DMS 273 (cell line): ENCODE data around the gene ZNF608.

Source experiments
- DNase-seq: peaks from one replicate; lab custom pipeline; 2025; ENCODE audit not compliant: unreplicated experiment; lab: John Stamatoyannopoulos, UW

Gene ZNF608

DNA sequence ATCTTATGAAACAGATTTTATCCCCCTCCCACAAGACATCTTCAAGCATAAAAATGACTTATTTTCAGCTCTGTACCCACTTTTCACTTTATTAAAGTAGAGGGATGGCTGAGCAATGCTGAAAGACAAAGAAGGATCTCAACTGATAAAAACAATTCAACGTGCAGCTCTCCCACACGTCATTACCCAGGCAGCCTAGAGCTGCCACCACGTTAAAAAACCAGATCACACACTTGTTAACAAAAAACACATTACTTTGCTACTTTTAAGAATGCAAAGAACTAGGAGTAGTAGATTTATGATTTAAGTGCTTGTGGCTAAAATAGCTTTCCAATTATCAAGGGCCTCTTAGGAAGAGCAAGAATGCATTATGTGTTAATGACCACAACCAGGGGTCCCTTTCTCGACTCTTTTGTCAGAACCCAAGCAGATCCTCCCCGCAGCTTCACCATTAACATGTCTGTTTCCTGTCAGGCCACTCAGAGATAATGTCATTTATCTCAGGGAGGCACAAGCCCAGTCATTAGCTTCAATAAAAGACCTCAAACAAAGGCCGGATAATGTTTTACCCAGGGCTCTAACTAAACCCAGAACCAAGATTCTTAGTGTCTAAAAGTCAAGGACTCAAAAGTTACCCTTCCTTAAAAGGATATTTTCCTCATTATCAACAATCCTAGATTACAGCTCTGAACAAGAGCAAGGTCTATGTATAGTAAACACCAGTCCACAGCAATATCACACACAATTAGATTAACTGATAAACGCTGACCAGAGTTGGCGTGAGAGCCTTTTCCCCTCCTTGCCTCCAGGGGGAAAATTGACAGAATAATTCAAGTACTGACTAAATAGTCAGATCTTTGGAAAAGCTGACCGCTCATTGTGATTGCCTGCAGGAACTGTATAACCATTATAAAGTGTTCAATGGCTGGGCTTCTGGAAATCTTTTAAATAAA is 7.5 kb downstream of the ZNF608 start:
- peak; percentile 72 for DNase-seq

DNA sequence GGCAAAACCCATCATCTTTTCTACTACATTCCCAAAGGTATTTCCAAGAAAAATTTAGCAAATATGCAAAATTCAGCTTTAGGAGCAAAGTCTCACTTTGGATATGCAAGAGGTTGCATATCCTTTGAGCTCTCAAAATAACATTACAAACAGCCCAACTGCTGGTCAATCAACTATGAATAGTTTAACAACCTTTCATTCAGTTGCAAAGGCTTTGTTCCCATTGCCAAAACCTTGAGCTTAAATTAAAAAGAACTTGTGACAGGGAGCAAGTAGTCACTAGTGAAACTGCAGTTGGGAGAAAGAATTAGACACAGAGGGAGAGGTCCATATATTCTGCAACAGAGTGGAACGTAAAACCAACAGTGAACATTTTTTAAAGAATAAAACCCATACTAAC is 8.8 kb downstream of the ZNF608 start:
- no peak for DNase-seq

DNA sequence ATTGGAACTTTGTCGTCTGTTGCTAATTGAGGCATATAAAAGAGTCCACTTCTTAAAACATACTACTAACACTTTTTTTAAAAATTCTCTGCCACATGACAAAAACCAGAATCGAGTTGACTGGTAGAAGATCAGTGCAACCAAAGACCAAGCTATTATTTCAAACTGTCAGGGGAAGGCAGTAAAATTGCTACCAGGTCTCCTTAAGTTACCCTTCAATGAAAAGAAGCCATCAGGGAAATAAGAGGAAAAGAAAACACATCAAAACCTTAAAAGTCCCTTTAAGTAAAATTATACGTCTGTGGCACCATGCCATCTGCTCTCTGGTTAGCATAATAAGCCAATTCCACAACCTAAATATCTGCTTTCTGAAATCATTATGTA is 9.6 kb downstream of the ZNF608 start:
- peak; percentile 66 for DNase-seq

DNA sequence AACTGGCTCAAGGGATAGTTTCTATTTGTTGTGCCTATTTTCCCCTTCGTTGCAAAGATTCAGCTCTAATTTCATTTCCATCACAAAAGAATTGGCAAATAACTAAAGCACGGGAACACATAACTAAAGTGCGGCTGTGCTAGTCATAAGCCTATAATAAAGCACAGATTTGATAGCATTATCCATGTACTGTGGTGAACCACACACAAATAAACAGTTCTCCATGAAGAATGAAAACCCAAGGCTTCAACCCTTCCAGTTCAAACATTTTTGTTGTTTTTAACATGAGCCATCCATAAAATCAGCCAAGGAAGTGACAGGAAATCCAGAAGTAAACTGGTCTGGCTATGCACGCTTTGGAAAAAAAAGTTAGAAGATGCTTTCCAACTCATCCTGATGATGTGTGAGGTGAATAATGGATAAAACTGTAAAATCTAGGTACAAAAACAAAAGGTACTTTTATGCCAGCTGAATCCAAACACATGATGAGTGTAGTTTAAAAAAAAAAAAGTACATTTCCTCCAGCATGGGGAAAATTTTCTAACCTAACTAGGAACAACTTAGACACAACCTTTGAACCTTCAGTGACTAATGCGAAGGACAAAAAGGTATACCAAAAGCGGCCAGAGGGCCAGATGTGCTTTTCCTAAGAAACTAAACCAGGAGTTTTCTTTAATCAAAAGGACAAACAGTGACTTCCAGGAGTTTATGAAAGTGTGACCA is 10.2 kb downstream of the ZNF608 start:
- DNase-seq, result peak; percentile 48

DNA sequence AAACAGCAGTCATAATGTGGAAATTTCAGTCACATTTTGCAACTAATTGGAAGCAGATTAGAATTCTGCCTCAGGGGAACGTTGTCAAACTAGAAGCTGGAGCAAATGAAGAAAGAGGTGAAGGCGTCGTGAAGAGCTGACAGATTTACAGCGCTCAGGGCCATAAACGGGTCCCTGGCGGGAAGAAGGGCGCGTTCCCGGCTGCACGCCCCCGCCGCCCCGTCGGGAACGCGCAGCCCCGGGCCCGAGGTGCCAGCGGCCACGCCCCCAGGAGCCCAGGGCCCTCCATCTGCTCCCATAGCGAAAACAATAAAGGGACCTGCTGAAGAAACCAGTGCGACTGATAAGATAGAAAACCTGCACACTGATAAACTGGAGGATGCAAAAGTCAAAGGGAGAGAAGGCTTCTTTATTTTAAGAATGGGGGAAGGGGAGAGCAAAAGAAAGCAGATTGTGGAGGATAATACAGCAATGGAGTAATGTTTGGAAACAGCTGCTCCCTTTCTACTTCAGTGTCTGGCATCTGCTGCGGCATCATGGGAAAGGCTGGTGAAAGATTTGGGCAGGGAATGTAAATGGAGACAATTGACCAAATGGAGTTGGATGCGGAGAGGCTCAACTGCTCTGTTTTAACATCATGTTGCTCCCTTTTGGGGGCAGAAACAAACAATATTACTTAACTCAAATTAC is 11.1 kb downstream of the ZNF608 start:
- peak; percentile 97 for DNase-seq

DNA sequence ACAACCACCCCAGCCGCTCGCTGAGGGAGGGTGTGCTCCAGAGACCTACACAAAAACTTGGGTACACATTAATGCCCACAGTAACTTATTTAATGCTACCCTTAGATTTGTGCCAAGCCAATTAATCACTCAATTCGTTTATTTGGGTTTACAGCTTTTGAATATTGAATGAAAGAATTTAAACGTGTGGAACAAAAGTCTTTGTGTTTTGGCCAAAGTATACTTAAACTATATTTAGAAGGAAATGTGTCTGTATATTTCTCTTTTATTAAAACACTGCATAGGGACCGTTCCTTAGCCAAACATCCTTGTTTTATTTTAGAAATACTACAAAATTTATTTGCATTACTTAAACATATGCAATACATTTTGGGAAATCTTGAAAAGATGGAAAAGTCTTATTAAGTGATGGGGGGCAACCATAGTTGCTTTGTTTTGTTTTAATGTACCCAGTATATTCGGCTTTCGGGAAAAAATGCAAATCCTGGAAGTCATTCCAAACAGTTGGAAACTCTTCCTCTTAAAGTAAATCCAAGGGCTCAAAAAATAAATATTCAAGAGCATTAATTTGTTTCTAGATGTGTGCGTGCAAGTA is 11.8 kb downstream of the ZNF608 start:
- no peak for DNase-seq

DNA sequence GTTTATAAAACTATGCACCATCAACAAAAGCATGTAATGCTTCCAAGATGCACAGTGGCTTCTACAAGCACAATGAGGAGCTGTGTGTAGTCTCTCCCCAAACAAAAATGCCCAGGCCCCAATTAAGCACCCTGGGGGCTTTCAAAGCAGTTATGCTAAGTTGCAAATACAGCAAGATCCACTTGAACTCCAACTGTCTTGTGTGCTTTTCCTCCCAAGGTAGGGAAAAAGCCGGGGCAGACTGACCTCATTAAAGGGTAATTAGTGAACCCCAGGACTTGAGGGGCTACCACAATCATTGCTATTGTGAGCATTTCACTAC is 13.1 kb downstream of the ZNF608 start:
- peak; percentile 27 for DNase-seq

DNA sequence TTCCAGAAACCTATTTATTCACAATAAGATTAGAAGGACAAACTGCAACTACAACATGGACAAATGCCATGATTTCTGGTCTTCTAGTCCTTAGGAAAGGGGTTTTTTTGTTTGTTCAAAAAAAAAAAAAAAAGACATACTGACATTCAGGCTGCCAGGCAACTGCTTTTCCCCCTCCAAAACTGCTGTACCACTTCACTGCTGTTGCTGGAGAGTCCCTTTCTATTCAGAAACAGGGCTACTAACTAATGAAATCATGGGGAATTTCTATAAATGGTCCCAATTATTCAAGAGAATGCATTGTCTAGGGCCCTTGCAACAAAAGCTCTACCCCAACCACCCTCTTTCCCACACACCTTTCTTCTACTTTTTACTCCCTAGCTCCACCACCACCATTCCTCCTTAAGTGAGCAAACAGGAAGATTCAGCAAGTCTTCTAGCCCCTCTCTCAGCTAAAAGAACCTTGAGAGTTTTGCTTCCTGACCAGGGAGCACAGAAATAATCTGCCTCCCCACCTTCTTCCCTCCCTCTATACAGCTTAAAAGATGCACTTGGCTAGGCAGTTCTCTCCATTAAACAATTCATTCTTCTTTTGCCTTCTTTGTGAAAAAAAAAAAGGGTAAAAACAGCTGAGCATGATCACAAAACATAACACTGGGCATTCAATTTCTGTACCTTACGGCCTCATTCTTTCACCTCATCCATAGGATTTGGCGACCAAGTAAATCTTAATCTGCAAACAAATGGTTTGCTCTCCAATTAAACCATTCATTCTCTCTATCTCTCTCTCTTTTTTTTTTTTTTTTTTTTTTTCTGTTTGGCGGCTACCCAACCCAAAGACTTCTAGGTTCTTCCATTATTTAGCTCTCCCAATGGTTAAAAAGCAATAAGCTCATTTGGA is 13.8 kb downstream of the ZNF608 start:
- peak; percentile 29 for DNase-seq

DNA sequence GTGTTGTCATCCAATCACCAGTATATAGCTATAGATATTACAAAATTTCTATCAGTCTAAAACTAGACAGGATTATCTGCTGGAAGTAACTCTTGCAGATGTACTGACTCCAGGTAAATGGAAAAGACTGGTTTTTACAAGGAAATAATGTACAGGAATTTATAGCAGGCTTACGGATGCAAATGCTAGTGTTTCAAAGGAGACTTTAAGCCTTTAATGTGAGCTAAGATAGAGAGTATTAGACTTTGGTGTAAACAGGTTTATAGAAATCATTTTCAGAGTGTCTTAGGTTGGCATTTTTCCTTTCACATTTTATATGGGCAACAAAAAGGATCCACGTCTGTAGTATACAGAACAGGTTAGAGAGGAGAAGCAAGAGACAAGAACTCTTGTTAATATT is 16.1 kb downstream of the ZNF608 start:
- DNase-seq, result no peak

DNA sequence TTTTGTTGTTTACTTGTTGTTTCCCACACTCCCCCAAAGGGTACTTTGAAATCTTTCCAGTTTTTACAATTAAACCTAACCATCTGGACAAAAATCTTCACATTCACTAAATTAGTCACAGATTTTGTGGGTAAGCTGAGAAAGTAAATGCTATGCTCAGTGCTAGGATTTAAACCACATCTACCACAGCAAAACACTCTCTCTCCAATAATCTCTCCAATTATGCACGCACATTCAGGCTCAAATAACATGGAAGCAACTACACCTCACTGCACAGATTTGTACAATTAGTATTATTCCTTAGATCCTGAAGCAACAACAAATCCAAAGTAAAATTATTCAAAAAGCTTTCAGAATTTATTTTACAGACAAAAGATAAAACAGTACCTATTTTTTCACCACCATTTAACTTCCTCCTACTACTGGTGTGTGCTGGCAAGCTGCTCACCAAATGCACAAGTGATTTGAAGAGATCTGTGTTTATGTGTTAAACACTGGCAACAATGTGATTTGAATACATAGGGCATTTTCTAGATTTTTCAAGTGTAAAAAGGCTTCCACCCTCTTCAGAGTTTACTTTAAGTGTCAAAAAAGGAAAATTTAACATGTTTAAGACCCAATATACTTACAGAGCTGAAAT is 16.6 kb downstream of the ZNF608 start:
- DNase-seq, result peak; percentile 43

DNA sequence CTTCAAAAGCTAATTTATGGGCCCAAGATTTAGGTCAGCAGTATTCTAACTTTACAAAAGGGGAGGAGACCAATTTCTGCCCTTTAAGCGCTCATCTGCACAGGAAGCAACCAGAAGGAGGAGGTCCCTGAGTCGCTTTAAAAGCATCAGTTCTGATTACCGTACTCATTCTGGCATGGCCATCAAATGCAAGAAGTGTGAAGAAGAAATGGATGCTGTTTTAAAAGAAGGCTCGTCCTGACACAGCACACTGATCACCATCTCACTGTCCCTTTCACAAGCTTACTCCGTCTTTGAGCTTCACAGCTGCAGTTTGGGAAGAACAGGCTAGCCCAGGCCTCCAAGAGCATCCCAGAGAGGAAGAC is 17.5 kb downstream of the ZNF608 start:
- DNase-seq, result no peak

DNA sequence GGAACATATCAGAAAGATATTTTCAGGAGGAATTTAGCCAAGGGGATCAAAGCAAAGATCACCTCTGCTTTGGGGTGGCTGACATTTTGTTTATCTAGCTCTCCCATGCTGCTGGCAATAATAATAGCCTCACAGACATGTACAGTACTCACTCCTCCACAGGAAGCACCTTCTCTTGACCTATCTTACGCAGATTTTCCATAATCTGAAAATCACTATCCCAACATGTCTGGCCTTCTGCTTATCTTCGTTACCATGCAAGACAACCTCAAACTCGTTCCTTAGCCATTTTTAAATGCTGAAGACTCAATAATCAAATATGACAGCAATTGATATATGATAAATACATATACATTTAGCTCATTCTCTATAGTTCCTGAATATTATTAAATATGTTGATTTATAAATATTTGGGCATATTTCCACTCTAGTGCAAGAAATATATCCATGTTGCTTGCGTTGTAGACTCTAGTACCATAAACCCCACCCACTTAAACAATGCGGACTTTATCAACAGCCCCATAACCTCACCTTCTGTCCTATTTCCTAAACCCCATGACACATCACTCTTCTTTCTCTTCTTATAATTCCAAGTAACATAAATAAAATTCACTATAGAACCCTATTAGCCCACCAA is 18.0 kb downstream of the ZNF608 start:
- DNase-seq, result no peak

DNA sequence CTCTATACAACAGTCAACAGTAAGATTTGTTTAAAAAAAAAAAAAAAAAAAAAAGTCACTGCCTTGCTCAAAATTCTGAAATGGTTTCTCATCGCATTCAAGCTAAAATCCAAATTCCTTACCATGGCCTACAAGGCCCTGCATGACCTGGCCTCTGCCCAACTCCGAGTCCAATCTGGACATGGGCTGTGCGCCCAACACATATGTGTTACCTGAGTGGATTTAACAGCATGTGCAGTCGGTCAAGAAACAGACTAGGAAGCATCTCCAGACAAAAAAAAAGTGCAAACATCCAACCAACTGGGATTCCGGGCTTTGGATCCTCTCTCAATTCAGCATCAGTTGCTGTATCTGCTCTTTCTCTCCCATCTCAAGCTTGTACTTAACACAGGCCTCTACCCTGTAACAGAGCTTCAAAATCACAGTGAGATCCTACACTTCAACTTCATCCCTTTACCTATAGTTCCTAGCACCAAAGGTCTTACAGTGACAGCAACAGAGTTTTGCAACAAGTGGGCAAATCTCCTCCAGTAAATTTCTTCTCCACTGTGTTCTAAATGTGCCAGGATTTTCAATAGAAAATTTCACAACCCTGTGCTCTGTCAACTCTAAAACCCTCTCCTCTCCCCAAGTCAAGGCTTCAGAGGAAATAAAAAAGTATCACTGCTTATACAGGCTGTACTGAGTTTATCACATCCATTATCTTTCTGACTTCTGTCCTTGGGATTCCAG is 19.6 kb downstream of the ZNF608 start:
- no peak for DNase-seq

DNA sequence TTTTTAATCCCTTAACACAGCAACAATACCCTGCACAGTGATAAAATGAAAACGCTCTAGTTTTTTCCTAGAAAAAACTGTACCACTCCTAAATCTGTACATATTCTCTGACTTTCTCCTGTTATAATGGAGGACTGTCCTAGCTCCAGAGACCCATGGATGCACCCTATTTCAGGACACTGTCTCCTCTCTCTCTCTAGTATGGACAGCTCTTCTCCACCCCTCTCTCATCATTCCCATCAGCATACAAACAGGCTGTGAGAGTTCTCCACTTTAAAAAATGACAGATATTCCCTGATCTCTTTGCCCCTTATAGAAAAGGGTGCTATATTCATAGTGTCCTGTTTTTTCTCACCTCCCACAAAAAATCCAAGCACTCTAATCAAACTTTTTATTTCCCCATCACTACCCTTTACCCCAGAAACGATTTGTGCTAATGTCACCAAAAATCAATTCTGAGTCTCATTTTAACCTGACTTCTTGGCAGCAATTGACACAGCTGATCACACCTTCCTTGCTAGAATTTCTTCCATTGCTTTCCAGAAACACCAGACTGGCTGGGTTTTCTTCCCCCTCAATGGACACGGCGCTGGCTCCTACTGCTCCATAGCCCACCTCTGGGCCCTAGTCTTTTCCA is 20.7 kb downstream of the ZNF608 start:
- no peak for DNase-seq

DNA sequence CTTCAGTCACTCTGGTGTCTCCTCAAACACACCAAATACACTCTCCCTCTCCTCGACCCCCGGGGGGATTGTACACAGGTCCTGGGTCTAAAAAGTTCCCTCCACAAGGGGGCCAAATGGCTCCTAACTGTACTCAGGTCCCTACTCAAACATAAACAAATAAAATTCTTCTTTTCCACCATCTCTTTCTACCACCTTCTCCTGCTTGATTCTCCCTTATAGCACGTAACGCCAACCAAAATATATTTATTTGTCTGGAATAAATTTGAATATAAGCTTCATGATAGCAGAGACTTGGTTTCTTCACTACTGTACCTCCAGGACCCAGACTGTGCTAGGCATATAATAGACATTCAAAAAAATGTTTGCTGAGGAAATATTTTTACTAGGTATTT is 21.4 kb downstream of the ZNF608 start:
- peak; percentile 44 for DNase-seq

DNA sequence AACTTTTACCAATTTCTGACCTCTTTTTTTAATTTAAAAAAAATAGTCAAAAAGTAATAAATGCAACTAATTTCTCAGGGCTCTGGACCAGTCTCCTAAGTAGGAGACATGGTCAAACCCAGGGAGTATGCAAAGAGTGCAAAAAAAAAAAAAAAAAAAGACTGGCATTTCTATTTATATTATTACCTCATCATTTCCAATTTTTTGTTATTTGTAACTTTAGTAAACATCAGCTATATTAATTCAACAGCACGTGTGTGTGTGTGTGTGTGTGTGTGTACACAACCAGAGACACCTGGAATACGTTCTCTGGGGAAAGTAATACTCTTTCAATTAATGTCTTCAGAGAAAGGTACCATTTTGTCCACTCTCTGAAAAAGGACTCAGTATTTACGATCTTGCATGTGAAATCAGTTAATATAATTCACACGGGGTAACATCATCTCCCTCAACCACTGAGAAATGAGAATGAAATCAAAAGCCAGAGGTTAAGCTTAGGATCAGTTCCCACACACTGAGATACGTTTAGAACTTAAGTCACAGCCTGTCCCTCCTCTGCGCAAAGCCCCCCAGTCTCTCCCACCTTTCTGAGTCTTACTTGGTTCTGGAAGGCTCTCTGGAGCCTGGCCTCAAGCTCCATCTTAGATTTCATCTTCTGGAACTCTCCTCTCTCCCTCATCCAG is 21.9 kb downstream of the ZNF608 start:
- DNase-seq, result no peak

DNA sequence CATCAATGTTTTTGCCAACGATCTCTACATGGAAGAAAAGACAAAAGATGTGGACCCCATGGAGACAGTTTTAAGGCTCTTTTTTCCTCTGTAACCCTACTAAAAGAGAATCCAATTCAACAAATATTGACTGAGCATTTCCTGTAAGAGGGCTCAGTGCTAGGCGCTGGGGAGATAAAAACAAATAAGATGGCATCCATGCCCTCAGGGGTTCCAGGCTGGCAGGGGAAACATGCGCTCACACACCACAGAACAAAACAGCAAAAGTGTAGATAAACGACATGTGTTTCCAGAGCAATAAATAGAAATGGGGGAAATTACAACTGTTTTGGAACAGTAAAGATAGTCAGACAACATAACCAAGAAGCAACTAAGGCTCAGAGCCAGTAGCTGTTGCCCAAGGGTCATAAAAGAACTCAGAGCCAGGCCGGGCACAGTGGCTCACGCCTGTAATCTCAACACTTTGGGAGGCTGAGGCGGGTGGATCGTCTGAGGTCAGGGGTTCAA is 25.2 kb downstream of the ZNF608 start:
- no peak for DNase-seq

DNA sequence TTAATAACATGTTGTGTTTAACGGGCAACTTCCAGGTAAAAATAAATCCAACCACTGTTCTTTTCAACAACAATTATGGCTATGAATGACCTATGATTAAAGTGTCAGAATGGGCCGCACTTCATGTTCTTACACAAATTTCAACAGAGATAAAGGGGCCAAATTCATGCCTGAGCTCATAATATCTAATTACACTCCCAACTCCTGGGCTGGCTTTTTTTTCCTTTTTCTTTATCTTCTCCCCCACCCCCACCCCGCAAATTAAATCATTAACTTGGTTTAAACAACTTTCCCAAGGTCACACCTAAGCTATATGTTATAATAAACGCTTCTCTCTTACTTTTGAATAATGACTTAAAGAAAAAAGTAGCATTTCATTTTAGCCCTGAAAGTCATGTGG is 25.8 kb downstream of the ZNF608 start:
- DNase-seq, result no peak
